Pancreas (tissue), 10 donors: ENCODE measurements around the gene RAD9A. TPM values are rescaled to one million over a fixed set of nuclear protein-coding genes. Genes with fewer than 3 reads are reported as not detected.

Experiments used
- ATAC-seq, 4 donors: fragments of 200-7000 bp; cut with Tn5 transposase; one replicate each; pipeline versions ENCODE4 v1.8.0 to v1.9.1; 2020; ENCODE audit warnings: mild to moderate bottlenecking in 4 of 4, moderate library complexity in 4 of 4
- DNase-seq, 6 donors: peaks; one replicate each; pipeline ENCODE4 v3.0.0-alpha.2; 2020
- FAIRE-seq: peaks from 2 replicates; lab custom pipeline; 2012; peaks lifted over from hg19 to GRCh38; lab: Jason Lieb, UNC
- H3K27ac ChIP-seq, 4 donors: fragments of 200-600 bp; sonication (generic); 1 replicate in 3 of 4; 2 replicates in 1 of 4; pipeline versions ENCODE4 v1.5.0 to v1.8.0; 2020
- H3K27me3 ChIP-seq, 4 donors: fragments of 200-600 bp; one replicate each; pipeline ENCODE4 v1.8.0; 2021
- H3K36me3 ChIP-seq, 3 donors: fragments of 200-600 bp; sonication (generic) in 1 of 3; one replicate each; pipeline versions ENCODE4 v1.5.0 to v1.8.0; 2020 to 2021
- H3K4me1 ChIP-seq, 3 donors: fragments of 200-600 bp; one replicate each; pipeline ENCODE4 v1.8.0; 2021
- H3K4me3 ChIP-seq, 4 donors: fragments of 200-600 bp; sonication (generic) in 2 of 4; one replicate each; pipeline versions ENCODE4 v1.5.0 to v1.8.0; 2020 to 2021
- H3K9me3 ChIP-seq, 4 donors: fragments of 200-600 bp; one replicate each; pipeline ENCODE4 v1.8.0; 2021
- CTCF ChIP-seq, 4 donors: fragments of 200-600 bp; sonication (generic) in 3 of 4; IDR thresholded peaks; one replicate each; pipeline versions ENCODE4 v1.5.0 to v1.8.0; 2021; ENCODE audit warnings: antibody characterized with exemption in 4 of 4
- WGBS, 2 donors: extraction: QIAGEN DNeasy Blood & Tissue Kit; methylation state at CpG; one replicate each; pipeline ENCODE4 v1.1.7; 2013; 5-methylcytosine and 5-hydroxymethylcytosine counted together
- intact Hi-C, 3 donors: fragments of 100-400 bp; cut with DNase I; formaldehyde crosslinking; loops; one replicate each; pipeline versions ENCODE4 v1.11.1 to v1.14.2; 2022
- polyA plus RNA-seq, 2 donors: library from polyadenylated mRNA; stranded (reverse); fragments of 200-250 nt; gene quantifications; one replicate each; pipeline ENCODE4 v1.2.3, GENCODE V29; 2013
- total RNA-seq, 6 donors: library from RNA; stranded (reverse); fragmentation: NEBNext Ultra II Directional in 4 of 6; extraction: Animal tissue kit (Norgen Biotek cat#: 25700) in 4 of 6; gene quantifications; one replicate each; pipeline versions ENCODE4 v1.2.1 to v1.2.4, GENCODE V29; 2021 to 2023
- donor health status: healthy with polysubstance abuse.
- donor health status: DM: no; HTN: no; CAD: no; lungs with moderate emphysema.
- donor health status: DM: no; HTN: no; CAD: no.
- donor health status: control.
- donor health status: control.
- donor health status: Bipolar disorder and iron deficiency.
- donor health status: DM: yes; HTN: yes; CAD: no.
- donor health status: DM: no; HTN: no; CAD: no.
- donor health status: DM: no; HTN: no; CAD: no.
- donor health status: DM: yes; HTN: yes; CAD: no.

RAD9A gene
- total and polyA plus RNA-seq, 8 donors: 9.4 to 45.2 (median 15.0) TPM

DNA sequence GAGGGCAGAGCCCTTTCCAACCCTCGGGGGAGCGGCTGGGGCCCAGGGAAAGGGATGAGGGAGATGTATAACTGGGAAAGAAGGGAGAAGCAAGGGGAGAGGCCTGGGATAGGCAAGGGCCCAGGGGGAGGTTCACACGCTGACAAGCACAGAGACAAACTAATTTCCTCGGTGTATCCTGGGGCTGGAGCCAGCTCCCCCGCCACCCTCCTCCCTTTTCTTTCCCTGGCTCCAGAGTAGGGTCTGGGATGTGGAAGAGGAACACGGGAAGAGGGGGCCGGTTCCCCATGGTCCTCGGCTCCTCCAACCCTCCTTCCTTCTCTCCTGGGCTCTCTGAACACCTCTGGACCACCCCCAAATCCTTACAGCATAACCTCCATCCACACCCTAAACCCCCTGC is 25.2 kb upstream of the RAD9A start:
- intact Hi-C loops: no loop called here
- DNase-seq (no peak), ATAC-seq (peak in 1 of 4 donors; percentile 13), FAIRE-seq (no peak)
- no peak for TF ChIP-seq CTCF (IDR thresholded peaks at IDR 0.05)
- Histone ChIP-seq H3K4me1 (peaks cover 0 to under 1% (median 0%) of the 10 kb centered on the region in 3 donors), H3K27ac (no peak overlapping the region), H3K9me3 (no peaks in the 10 kb centered on the region), H3K36me3 (no peaks in the 10 kb centered on the region), H3K27me3 (no peaks in the 10 kb centered on the region), H3K4me3 (no peak overlapping the region)
- WGBS, 2 donors: 67 to 72% methylated on average over 7 to 8 of the region's 8 CpGs

DNA sequence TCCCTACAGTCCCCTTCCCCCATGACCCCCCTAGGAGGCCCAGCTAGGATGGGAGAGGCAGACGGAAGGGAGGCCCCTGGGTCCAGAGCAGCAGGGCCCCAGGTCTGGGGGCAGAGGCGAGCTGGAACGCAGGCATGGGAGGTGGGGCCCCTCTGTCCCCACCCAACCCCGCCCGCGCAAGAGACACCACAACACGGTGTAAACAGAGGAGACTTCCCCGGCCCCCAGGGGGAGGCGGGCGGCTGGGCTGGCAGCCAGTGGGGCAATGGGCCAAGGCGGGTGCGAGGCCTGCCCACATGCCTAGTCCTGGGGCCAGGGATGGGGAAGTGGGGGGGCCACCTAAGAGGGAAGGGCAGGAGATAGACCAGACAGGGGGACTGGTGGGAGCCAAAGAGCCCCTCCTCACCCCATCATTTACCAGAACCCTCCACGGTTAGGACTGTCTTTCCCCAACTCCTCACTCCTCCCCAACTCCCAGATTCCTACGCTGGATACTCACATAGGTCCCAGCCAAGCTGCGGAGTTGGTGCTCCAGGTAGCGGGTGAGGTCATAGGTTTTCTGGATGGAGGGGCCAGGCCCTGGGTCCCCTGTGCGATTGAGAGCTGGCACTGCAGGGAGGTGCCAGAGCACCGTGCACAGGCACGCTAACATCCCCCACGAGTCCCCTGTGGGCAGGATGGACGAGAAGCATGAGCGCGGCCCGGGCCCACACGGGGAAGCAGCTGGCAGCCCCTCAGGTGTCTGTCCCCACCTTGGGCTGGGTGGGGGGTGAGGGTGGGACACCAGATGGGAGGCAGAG is 24.6 kb upstream of the RAD9A start:
- Histone ChIP-seq H3K9me3 (no peaks in the 10 kb centered on the region), H3K4me3 (no peak overlapping the region), H3K36me3 (no peaks in the 10 kb centered on the region), H3K27me3 (no peaks in the 10 kb centered on the region), H3K27ac (no peak overlapping the region), H3K4me1 (peaks cover 0 to 4% (median 0%) of the 10 kb centered on the region in 3 donors)
- ATAC-seq (peak in 1 of 4 donors; percentile 16), DNase-seq (peak in 1 of 6 donors; percentile 61), FAIRE-seq (no peak)
- 68 to 70% methylated on average over 25 of the region's 25 CpGs for WGBS, 2 donors
- no peak for TF ChIP-seq CTCF (IDR thresholded peaks at IDR 0.05)
- intact Hi-C loops: no loop called here

DNA sequence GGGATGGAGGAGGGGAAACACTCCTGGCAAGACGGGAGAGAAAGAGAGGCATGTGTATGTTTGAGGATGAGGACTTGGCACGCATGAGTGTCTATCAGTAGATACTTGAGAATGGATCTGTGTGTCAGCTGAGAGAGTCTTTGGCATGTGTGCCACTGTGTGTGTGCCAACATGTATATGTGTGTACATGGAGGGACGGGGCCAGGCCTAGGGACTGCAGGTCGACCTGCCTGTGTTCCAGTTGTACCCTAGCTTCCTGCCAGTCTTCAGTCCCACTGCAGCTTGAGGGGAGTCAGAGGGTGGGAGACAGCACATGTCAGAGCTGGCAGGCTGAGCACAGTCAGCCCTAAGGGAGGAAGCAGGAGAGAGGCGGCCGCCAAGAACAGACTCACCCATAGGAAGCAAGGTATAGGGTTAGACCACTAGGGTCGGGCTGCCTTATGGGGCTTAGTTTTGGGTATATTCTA is 24.0 kb upstream of the RAD9A start:
- H3K4me3 ChIP-seq: no peak overlapping the region
- no peak overlapping the region for H3K27ac ChIP-seq
- no peak for FAIRE-seq
- no peak for TF ChIP-seq CTCF (IDR thresholded peaks at IDR 0.05)
- H3K9me3 ChIP-seq: no peaks in the 10 kb centered on the region
- 68 to 72% methylated on average over 7 of the region's 7 CpGs for WGBS, 2 donors
- H3K36me3 ChIP-seq: no peaks in the 10 kb centered on the region
- intact Hi-C loops: no loop called here
- no peak for ATAC-seq
- DNase-seq: no peak
- H3K27me3 ChIP-seq: no peaks in the 10 kb centered on the region
- H3K4me1 ChIP-seq: peaks cover 0 to 4% (median 0%) of the 10 kb centered on the region in 3 donors

DNA sequence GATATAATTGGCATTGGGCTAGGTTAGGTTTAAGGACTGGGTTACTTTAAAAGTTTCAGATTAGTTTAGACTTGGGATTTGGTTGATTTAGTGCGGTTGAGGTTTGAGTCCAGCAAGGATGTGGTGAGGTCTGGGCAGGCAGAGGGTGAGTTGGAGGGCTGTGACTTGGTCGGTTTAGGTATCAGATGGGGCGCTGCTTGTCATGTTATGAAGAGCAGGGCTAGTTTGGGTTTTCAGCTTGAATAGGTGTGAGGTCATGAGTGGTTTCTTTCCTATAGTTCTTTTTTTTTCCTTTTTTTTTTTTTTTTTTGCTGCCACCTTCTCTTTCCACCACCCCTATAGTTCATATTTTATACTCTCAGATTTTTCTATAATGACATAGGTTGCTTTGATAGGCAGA is 23.2 kb upstream of the RAD9A start:
- no peak for DNase-seq
- 84 to 92% methylated on average over 3 of the region's 3 CpGs for WGBS, 2 donors
- Histone ChIP-seq H3K27me3 (no peaks in the 10 kb centered on the region), H3K27ac (no peak overlapping the region), H3K4me3 (no peak overlapping the region), H3K4me1 (peaks cover 0 to 4% (median 0%) of the 10 kb centered on the region in 3 donors), H3K9me3 (no peaks in the 10 kb centered on the region), H3K36me3 (no peaks in the 10 kb centered on the region)
- no peak for ATAC-seq
- intact Hi-C loops: no loop called here
- no peak for TF ChIP-seq CTCF (IDR thresholded peaks at IDR 0.05)
- FAIRE-seq: no peak

DNA sequence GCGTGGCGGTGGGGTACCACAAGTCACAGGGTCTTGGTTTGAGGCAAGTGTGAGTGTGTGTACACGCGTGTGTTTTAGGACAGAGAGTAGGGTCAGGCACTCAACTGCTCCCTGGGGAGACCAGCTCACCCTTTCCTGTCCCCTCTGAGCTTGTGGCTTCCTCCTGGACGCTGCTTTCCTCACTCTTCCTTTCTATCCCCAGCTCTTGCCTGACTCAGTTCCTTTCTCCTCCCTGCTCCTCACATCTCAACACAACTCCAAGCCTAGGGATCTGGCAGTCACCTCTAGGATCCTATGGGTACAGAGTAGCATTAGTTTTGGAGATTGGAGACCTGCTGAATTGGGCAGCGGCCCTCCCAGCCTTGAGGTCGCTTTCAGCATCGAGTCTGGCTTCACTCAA is 22.5 kb upstream of the RAD9A start:
- Histone ChIP-seq H3K36me3 (no peaks in the 10 kb centered on the region), H3K4me3 (no peak overlapping the region), H3K27ac (no peak overlapping the region), H3K9me3 (no peaks in the 10 kb centered on the region), H3K4me1 (peaks cover 0 to 7% (median 0%) of the 10 kb centered on the region in 3 donors), H3K27me3 (no peaks in the 10 kb centered on the region)
- intact Hi-C loops: no loop called here
- FAIRE-seq (no peak), ATAC-seq (no peak), DNase-seq (no peak)
- no peak for TF ChIP-seq CTCF (IDR thresholded peaks at IDR 0.05)
- WGBS, 2 donors: 84 to 86% methylated on average over 8 of the region's 8 CpGs
